H1 (cell line): ENCODE measurements around the gene ANAPC2.

Experiments used
- CTCF ChIP-seq, 3 experiments: IDR thresholded peaks; 1 replicate in 2 of 3; 2 replicates in 1 of 3; pipeline versions ENCODE4 v1.5.1 to v1.6.1; 2011; ENCODE audit warnings: low read length in 3 of 3, mild to moderate bottlenecking in 3 of 3, inconsistent platforms in 2 of 3, low read depth in 1 of 3, moderate library complexity in 1 of 3; ENCODE audit not compliant: insufficient read depth in 1 of 3; ENCODE audit errors: control extremely low read depth in 1 of 3
- EP300 ChIP-seq, 2 experiments: IDR thresholded peaks; 1 replicate in 1 of 2; 2 replicates in 1 of 2; pipeline ENCODE4 v1.6.1; 2011 to 2012; ENCODE audit warnings: low read depth in 2 of 2, low read length in 2 of 2, mild to moderate bottlenecking in 2 of 2, borderline replicate concordance in 1 of 2, inconsistent platforms in 1 of 2, moderate library complexity in 1 of 2
- HDAC2 ChIP-seq, 2 experiments: fragments of 300-600 bp in 1 of 2; sonication (generic) in 1 of 2; IDR thresholded peaks; 2 replicates each; pipeline ENCODE4 v1.6.1; 2011 to 2012; ENCODE audit warnings: low read depth in 2 of 2, low read length in 2 of 2, mild to moderate bottlenecking in 2 of 2, moderate library complexity in 2 of 2, borderline replicate concordance in 1 of 2, inconsistent platforms in 1 of 2
- NRF1 ChIP-seq: IDR thresholded peaks from 2 replicates; pipeline ENCODE4 v1.6.1; 2011; ENCODE audit warnings: mild to moderate bottlenecking, low read depth, low read length, improper control_type of control experiment
- PHF8 ChIP-seq: fragments of 200-600 bp; sonication (generic); conservative IDR thresholded peaks from 2 replicates; pipeline ENCODE4 v1.7.1; 2012; ENCODE audit warnings: low read depth, mild to moderate bottlenecking, inconsistent platforms, low read length, moderate library complexity
- POLR2A ChIP-seq, 2 experiments: IDR thresholded peaks; 1 replicate in 1 of 2; 2 replicates in 1 of 2; pipeline ENCODE4 v1.6.1; 2011; ENCODE audit warnings: low read depth in 2 of 2, low read length in 2 of 2, mild to moderate bottlenecking in 2 of 2; ENCODE audit errors: control extremely low read depth in 1 of 2
- TAF1 ChIP-seq: IDR thresholded peaks from 2 replicates; pipeline ENCODE4 v1.6.1; 2011; ENCODE audit warnings: mild to moderate bottlenecking, low read depth, low read length
- TEAD4 ChIP-seq: IDR thresholded peaks from 2 replicates; pipeline ENCODE4 v1.6.1; 2012; ENCODE audit warnings: low read depth, low read length, inconsistent platforms, mixed read lengths
- USF2 ChIP-seq: IDR thresholded peaks from 2 replicates; pipeline ENCODE4 v1.6.1; 2011; ENCODE audit warnings: low read length, improper control_type of control experiment
- YY1 ChIP-seq: IDR thresholded peaks from 2 replicates; pipeline ENCODE4 v1.6.1; 2011; ENCODE audit warnings: low read depth, mild to moderate bottlenecking, low read length

DNA sequence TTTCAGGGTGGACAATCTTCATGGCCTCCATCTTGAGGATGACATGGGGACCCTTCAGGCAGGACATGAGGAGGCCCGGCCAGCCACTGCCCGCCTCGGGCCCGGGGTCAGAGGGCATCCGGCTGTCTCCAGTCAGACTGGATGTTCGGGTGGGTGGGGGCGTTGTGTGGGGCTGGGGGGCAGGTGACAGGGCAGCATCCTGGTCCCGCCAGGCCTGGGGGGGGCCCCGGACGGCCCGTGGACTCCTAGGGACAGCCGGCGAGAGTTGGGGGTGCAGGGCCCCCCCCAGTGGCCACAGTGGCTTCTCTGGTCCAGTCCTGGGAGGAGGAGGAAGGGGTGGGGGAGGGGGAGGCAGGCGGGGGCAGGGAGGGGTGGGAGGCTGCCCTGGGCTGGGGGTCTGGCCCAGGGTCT lies 32.7 kb upstream of the ANAPC2 start:
- TF ChIP-seq YY1 (no peak), USF2 (no peak), CTCF (IDR thresholded peaks at IDR 0.05; ENCODE audit: control extremely low read depth in 1 of 3, insufficient read depth in 1 of 3, low read depth in 1 of 3, low read length in 3 of 3) (no peak), TAF1 (no peak), HDAC2 (IDR thresholded peaks at IDR 0.05; ENCODE audit: borderline replicate concordance in 1 of 2, low read depth in 2 of 2, low read length in 2 of 2) (no peak), POLR2A (IDR thresholded peaks at IDR 0.05; ENCODE audit: control extremely low read depth in 1 of 2, low read depth in 2 of 2, low read length in 2 of 2) (no peak), EP300 (IDR thresholded peaks at IDR 0.05; ENCODE audit: borderline replicate concordance in 1 of 2, low read depth in 2 of 2, low read length in 2 of 2) (no peak), PHF8 (no peak), TEAD4 (no peak), NRF1 (no peak)
